H1 (cell line): ENCODE measurements around the gene BCAM. TPM values are rescaled to one million over a fixed set of nuclear protein-coding genes. Genes with fewer than 3 reads are reported as not detected.

Experiments used
- CTCF ChIA-PET: fragments of 300-600 bp; sonication (Branson Sonifier 250); formaldehyde crosslinking; loops from one replicate; lab custom pipeline; 2021; ENCODE audit not compliant: partially characterized antibody; lab: Charles Lee
- POLR2A ChIA-PET: fragments of 300-600 bp; sonication (Branson Sonifier 250); formaldehyde crosslinking; loops from one replicate; lab custom pipeline; 2021; ENCODE audit warnings: inconsistent platforms; ENCODE audit not compliant: partially characterized antibody; lab: Charles Lee
- DNase-seq, 2 experiments: peaks; one replicate each; pipeline versions ENCODE4 v3.0.0 to v3.0.0-alpha.2; 2010 to 2022; ENCODE audit warnings: low spot score in 2 of 2, low read depth in 1 of 2, mixed read lengths in 1 of 2
- FAIRE-seq: peaks from 2 replicates; lab custom pipeline; 2011; peaks lifted over from hg19 to GRCh38; lab: Jason Lieb, UNC
- H2AFZ ChIP-seq: 2 replicates; pipeline ENCODE4 v1.8.1; 2012; ENCODE audit warnings: low read length, inconsistent platforms
- H2AK5ac ChIP-seq: 2 replicates; pipeline ENCODE4 v1.6.1; 2013; ENCODE audit warnings: low read depth, low read length
- H2BK120ac ChIP-seq: replicated peaks from 2 replicates; pipeline ENCODE3; 2013; ENCODE audit warnings: low read depth, low read length, inconsistent platforms
- H2BK12ac ChIP-seq: 2 replicates; pipeline ENCODE4 v1.6.1; 2013; ENCODE audit warnings: low read depth, low read length
- H2BK15ac ChIP-seq: 2 replicates; pipeline ENCODE4 v1.6.1; 2013; ENCODE audit warnings: low read length
- H2BK20ac ChIP-seq: 2 replicates; pipeline ENCODE4 v1.6.1; 2013; ENCODE audit warnings: low read length
- H2BK5ac ChIP-seq: 2 replicates; pipeline ENCODE4 v1.6.1; 2013; ENCODE audit warnings: low read depth, low read length
- H3K14ac ChIP-seq: 2 replicates; pipeline ENCODE4 v1.6.1; 2013; ENCODE audit warnings: inconsistent platforms; ENCODE audit not compliant: insufficient read length
- H3K18ac ChIP-seq: 2 replicates; pipeline ENCODE4 v1.6.1; 2013; ENCODE audit warnings: low read length; ENCODE audit errors: extremely low read depth
- H3K23ac ChIP-seq: 2 replicates; pipeline ENCODE4 v1.6.1; 2013; ENCODE audit warnings: inconsistent platforms; ENCODE audit not compliant: insufficient read length
- H3K23me2 ChIP-seq: 2 replicates; pipeline ENCODE4 v1.6.1; 2013; ENCODE audit warnings: low read depth, low read length
- H3K27ac ChIP-seq: 2 replicates; pipeline ENCODE4 v1.6.1; 2011; ENCODE audit warnings: low read depth, low read length, inconsistent platforms
- H3K27me3 ChIP-seq, 4 experiments: replicated peaks in 1 of 4; 1 replicate in 1 of 4; 2 replicates in 3 of 4; pipeline versions ENCODE4 v1.6.1 to v1.8.1; 2011 to 2013; ENCODE audit warnings: low read length in 3 of 4, mild to moderate bottlenecking in 3 of 4, inconsistent platforms in 2 of 4, mixed read lengths in 2 of 4, moderate library complexity in 1 of 4; ENCODE audit not compliant: control insufficient read depth in 3 of 4, insufficient read depth in 3 of 4; ENCODE audit errors: extremely low read depth in 1 of 4
- H3K36me3 ChIP-seq, 4 experiments: 2 replicates each; pipeline versions ENCODE4 v1.6.1 to v1.8.1; 2011 to 2013; ENCODE audit warnings: mild to moderate bottlenecking in 4 of 4, low read length in 3 of 4, moderate library complexity in 2 of 4, control low read depth in 1 of 4, inconsistent platforms in 1 of 4; ENCODE audit not compliant: insufficient read depth in 4 of 4, control insufficient read depth in 2 of 4
- H3K4ac ChIP-seq: replicated peaks from 2 replicates; pipeline ENCODE3; 2013; ENCODE audit warnings: low read length, low read depth, mixed read lengths, inconsistent platforms; ENCODE audit not compliant: insufficient read length
- H3K4me1 ChIP-seq, 4 experiments: replicated peaks in 1 of 4; 1 replicate in 1 of 4; 2 replicates in 3 of 4; pipeline versions ENCODE4 v1.6.1 to v1.8.1; 2011 to 2013; ENCODE audit warnings: low read length in 3 of 4, inconsistent platforms in 2 of 4, mixed read lengths in 1 of 4; ENCODE audit not compliant: insufficient read depth in 4 of 4, control insufficient read depth in 3 of 4
- H3K4me2 ChIP-seq, 2 experiments: 2 replicates each; pipeline versions ENCODE4 v1.6.1 to v1.8.1; 2011 to 2013; ENCODE audit warnings: low read depth in 2 of 2, low read length in 2 of 2, control low read depth in 1 of 2, inconsistent platforms in 1 of 2, mild to moderate bottlenecking in 1 of 2; ENCODE audit not compliant: insufficient read depth in 1 of 2
- H3K4me3 ChIP-seq, 4 experiments: fragments of 200-600, 300-600 bp in 1 of 4; sonication (generic), shearing (Covaris generic), sonication (Bioruptor Twin) in 1 of 4; 2 replicates each; pipeline versions ENCODE4 v1.5.1 to v1.8.1; 2011 to 2016; ENCODE audit warnings: low read length in 4 of 4, low read depth in 3 of 4, control low read depth in 2 of 4, inconsistent platforms in 2 of 4, mild to moderate bottlenecking in 2 of 4, mixed read lengths in 1 of 4, moderate library complexity in 1 of 4; ENCODE audit not compliant: insufficient read depth in 2 of 4; ENCODE audit errors: extremely low read depth in 1 of 4
- H3K56ac ChIP-seq: replicated peaks from 2 replicates; pipeline ENCODE3; 2013; ENCODE audit warnings: low read depth, mild to moderate bottlenecking, mixed read lengths, low read length, inconsistent platforms; ENCODE audit not compliant: insufficient read length
- H3K79me1 ChIP-seq: 2 replicates; pipeline ENCODE4 v1.6.1; 2013; ENCODE audit warnings: low read depth, low read length, control low read depth
- H3K79me2 ChIP-seq, 2 experiments: 2 replicates each; pipeline versions ENCODE4 v1.6.1 to v1.8.1; 2012 to 2013; ENCODE audit warnings: low read length in 2 of 2, mild to moderate bottlenecking in 2 of 2, inconsistent platforms in 1 of 2; ENCODE audit not compliant: insufficient read depth in 2 of 2, control insufficient read depth in 1 of 2
- H3K9ac ChIP-seq, 4 experiments: replicated peaks in 1 of 4; 1 replicate in 1 of 4; 2 replicates in 3 of 4; pipeline versions ENCODE4 v1.6.1 to v1.8.1; 2011 to 2013; ENCODE audit warnings: low read depth in 3 of 4, low read length in 3 of 4, control low read depth in 2 of 4, mild to moderate bottlenecking in 2 of 4, moderate library complexity in 2 of 4, inconsistent platforms in 1 of 4; ENCODE audit errors: extremely low read depth in 1 of 4
- H3K9me3 ChIP-seq, 2 experiments: 2 replicates each; pipeline versions ENCODE4 v1.6.1 to v1.8.1; 2012 to 2013; ENCODE audit warnings: mild to moderate bottlenecking in 2 of 2, moderate library complexity in 2 of 2, control low read depth in 1 of 2, inconsistent platforms in 1 of 2, low read depth in 1 of 2, low read length in 1 of 2, mixed read lengths in 1 of 2; ENCODE audit not compliant: insufficient read depth in 2 of 2
- H4K20me1 ChIP-seq, 2 experiments: replicated peaks in 1 of 2; 2 replicates each; pipeline versions ENCODE3 to v1.8.1; 2011 to 2013; ENCODE audit warnings: inconsistent platforms in 2 of 2, low read length in 2 of 2, mild to moderate bottlenecking in 1 of 2; ENCODE audit not compliant: insufficient read depth in 2 of 2, control insufficient read depth in 1 of 2
- H4K5ac ChIP-seq: 2 replicates; pipeline ENCODE4 v1.6.1; 2013; ENCODE audit warnings: low read length, low read depth, mixed read lengths, inconsistent platforms; ENCODE audit not compliant: insufficient read length
- H4K8ac ChIP-seq: 2 replicates; pipeline ENCODE4 v1.8.0; 2013; ENCODE audit warnings: mild to moderate bottlenecking, moderate library complexity, low read length, inconsistent platforms; ENCODE audit not compliant: insufficient read depth; ENCODE audit errors: extremely low read depth
- H4K91ac ChIP-seq: replicated peaks from 2 replicates; pipeline ENCODE3; 2013; ENCODE audit warnings: low read length, mixed read lengths, inconsistent platforms; ENCODE audit not compliant: insufficient read length
- ATF2 ChIP-seq: IDR thresholded peaks from 2 replicates; pipeline ENCODE4 v1.6.1; 2012; ENCODE audit warnings: low read length, inconsistent platforms
- ATF3 ChIP-seq: IDR thresholded peaks from 2 replicates; pipeline ENCODE4 v1.6.1; 2011; ENCODE audit warnings: low read depth, mild to moderate bottlenecking, low read length; ENCODE audit not compliant: insufficient read depth
- CBX8 ChIP-seq: fragments of 300-800, 300-1000 bp; sonication (generic); IDR thresholded peaks from 2 replicates; pipeline ENCODE4 v1.7.1; 2016; ENCODE audit warnings: low read depth, low read length, borderline replicate concordance
- CTCF ChIP-seq, 3 experiments: IDR thresholded peaks; 1 replicate in 2 of 3; 2 replicates in 1 of 3; pipeline versions ENCODE4 v1.5.1 to v1.6.1; 2011; ENCODE audit warnings: low read length in 3 of 3, mild to moderate bottlenecking in 3 of 3, inconsistent platforms in 2 of 3, low read depth in 1 of 3, moderate library complexity in 1 of 3; ENCODE audit not compliant: insufficient read depth in 1 of 3; ENCODE audit errors: control extremely low read depth in 1 of 3
- HDAC2 ChIP-seq, 2 experiments: fragments of 300-600 bp in 1 of 2; sonication (generic) in 1 of 2; IDR thresholded peaks; 2 replicates each; pipeline ENCODE4 v1.6.1; 2011 to 2012; ENCODE audit warnings: low read depth in 2 of 2, low read length in 2 of 2, mild to moderate bottlenecking in 2 of 2, moderate library complexity in 2 of 2, borderline replicate concordance in 1 of 2, inconsistent platforms in 1 of 2
- JUND ChIP-seq: IDR thresholded peaks from 2 replicates; pipeline ENCODE4 v1.6.1; 2011; ENCODE audit warnings: mild to moderate bottlenecking, improper control_type of control experiment, low read length
- POLR2A ChIP-seq, 2 experiments: IDR thresholded peaks; 1 replicate in 1 of 2; 2 replicates in 1 of 2; pipeline ENCODE4 v1.6.1; 2011; ENCODE audit warnings: low read depth in 2 of 2, low read length in 2 of 2, mild to moderate bottlenecking in 2 of 2; ENCODE audit errors: control extremely low read depth in 1 of 2
- WGBS, 2 experiments: shearing (Covaris generic) in 1 of 2; methylation state at CpG; one replicate each; pipeline versions ENCODE4 v1.1.6 to v1.1.7; 2013 to 2015; ENCODE audit warnings: low lambda C conversion rate in 2 of 2, mixed read lengths in 2 of 2, inconsistent platforms in 1 of 2, low coverage in 1 of 2, missing lambda C conversion rate in 1 of 2; ENCODE audit not compliant: insufficient replicate concordance in 2 of 2, insufficient coverage in 1 of 2, insufficient read length in 1 of 2; ENCODE audit errors: extremely low coverage in 1 of 2, missing lambda C conversion rate in 1 of 2; 5-methylcytosine and 5-hydroxymethylcytosine counted together
- polyA plus RNA-seq, 7 experiments: library from polyadenylated mRNA; depleted of rRNA in 3 of 7; stranded (reverse) in 5 of 7; unstranded in 2 of 7; fragments of >200 nt in 5 of 7; fragments of 200-250 nt in 2 of 7; gene quantifications; 1 replicate in 5 of 7; 2 replicates in 1 of 7; 4 replicates in 1 of 7; pipeline versions ENCODE4 v1.2.1 to v1.2.3, GENCODE V29; 2011 to 2013; ENCODE audit warnings: missing spikeins in 2 of 7, mixed read lengths in 2 of 7
- total RNA-seq: library from RNA; stranded (reverse); fragmentation: NEBNext Ultra II Directional; extraction: Animal tissue kit (Norgen Biotek cat#: 25700); gene quantifications from 2 replicates; pipeline ENCODE4 v1.2.1, GENCODE V29; 2021

The BCAM gene
- total and polyA plus RNA-seq, 2 of the 8 experiments (the other 6 are each of a cell fraction or from before 2014, with no cell fraction given), result 32.5 to 81.4 TPM

GRCh38 chr19:44813841-44814470, 5.1 kb downstream of the BCAM start:
- Histone ChIP-seq H2BK12ac (no peak overlapping the region), H2BK5ac (no peak overlapping the region), H3K27me3 (peaks cover 0 to 2% (median under 1%) of the 10 kb centered on the region in 4 experiments; a peak in 3 of 7 replicates), H3K9me3 (no peaks in the 10 kb centered on the region), H4K8ac (no peak overlapping the region), H2BK120ac (no peak overlapping the region), H3K27ac (no peak overlapping the region), H3K56ac (no peak overlapping the region), H3K23me2 (no peaks in the 10 kb centered on the region; the same call in 1 of the 2 replicates), H2AFZ (no peak overlapping the region), H3K4me3 (no peak overlapping the region), H4K91ac (no peak overlapping the region), H3K79me2 (no peaks in the 10 kb centered on the region), H3K23ac (no peak overlapping the region), H3K4ac (no peak overlapping the region), H3K36me3 (peaks cover 9 to 31% (median 21%) of the 10 kb centered on the region in 4 experiments; a peak in 5 of 8 replicates), H4K20me1 (peaks cover 8 to 12% of the 10 kb centered on the region in 2 experiments), H3K4me1 (peaks cover 4 to 18% (median 10%) of the 10 kb centered on the region in 4 experiments), H3K14ac (no peak overlapping the region), H2BK20ac (no peak overlapping the region), H4K5ac (no peak overlapping the region), H3K79me1 (peaks cover 2% of the 10 kb centered on the region; the same call in 1 of the 2 replicates), H2BK15ac (no peak overlapping the region), H2AK5ac (no peak overlapping the region), H3K9ac (no peak overlapping the region), H3K4me2 (no peak overlapping the region), H3K18ac (no peak overlapping the region)
- DNase-seq (no peak), FAIRE-seq (no peak)
- ChIA-PET POLR2A (interaction anchor here (6.0 kb wide), 1 partner anchor 9 kb away, joined by 37 read pairs; no protein-coding TSS in a partner anchor), CTCF (interaction anchor here (1.2 to 1.3 kb wide), 2 partner anchors 8 to 24 kb away, joined by 3 to 4 read pairs; no protein-coding TSS in a partner anchor)
- 96% methylated on average over 16 of the region's 16 CpGs; no CpG with 5 or more reads in 1 of the 2 experiments for WGBS, 2 experiments
- TF ChIP-seq CTCF (IDR thresholded peaks at IDR 0.05; ENCODE audit: control extremely low read depth in 1 of 3, insufficient read depth in 1 of 3, low read depth in 1 of 3, low read length in 3 of 3), result no peak
- no peak for TF ChIP-seq CBX8
- TF ChIP-seq JUND, result no peak
- TF ChIP-seq POLR2A (IDR thresholded peaks at IDR 0.05; ENCODE audit: control extremely low read depth in 1 of 2, low read depth in 2 of 2, low read length in 2 of 2), result no peak
- no peak for TF ChIP-seq ATF3
- no peak for TF ChIP-seq ATF2
- TF ChIP-seq HDAC2 (IDR thresholded peaks at IDR 0.05; ENCODE audit: borderline replicate concordance in 1 of 2, low read depth in 2 of 2, low read length in 2 of 2), result no peak
